ENCODE data around the gene GPR25.

The GPR25 gene

GRCh38 chr1:200901350-200901749 lies 28.6 kb downstream of the GPR25 start:
- H2BK5ac ChIP-seq (ENCODE audit: low read depth, low read length, poor library complexity, severe bottlenecking), result no peak overlapping the region
- H3K14ac ChIP-seq (ENCODE audit: low read length in 2 of 2), result no peak overlapping the region
- H2AK5ac ChIP-seq (ENCODE audit: low read length, severe bottlenecking), result no peak overlapping the region

DNA sequence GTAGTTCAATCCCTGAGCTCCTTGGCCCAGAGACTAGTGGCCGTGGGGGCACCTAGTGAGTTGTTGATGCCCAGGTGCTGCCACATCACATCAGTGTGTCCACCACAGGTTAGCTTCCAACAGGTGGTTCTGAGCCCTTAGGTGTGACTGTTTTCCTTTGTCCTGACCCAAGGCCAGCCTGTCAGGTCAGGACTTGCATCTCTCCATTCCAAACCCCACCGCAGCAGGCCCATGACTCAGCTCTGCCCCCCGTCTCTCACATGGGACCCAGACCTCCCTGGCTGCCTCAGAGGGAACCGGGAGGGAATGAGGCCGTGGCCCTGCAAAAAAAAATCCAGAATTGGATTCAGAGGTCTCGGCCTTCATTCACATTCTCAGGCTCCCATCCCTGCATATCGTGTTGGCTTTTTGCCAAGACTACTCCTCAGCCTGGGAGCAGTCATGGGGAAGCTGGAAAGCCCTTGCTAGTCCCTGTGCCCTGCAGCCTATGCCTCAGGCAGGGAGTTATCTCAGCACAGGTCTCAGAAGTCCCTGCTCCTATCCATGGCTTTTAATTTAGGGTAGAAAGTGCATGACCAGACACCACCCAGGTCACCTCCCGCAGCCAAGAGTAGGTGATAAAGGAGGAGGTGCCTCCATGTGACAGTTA lies 29.1 kb downstream of the GPR25 start:
- Histone ChIP-seq H3K9ac (ENCODE audit: low read length) (no peak overlapping the region), H4K91ac (ENCODE audit: low read length) (no peak overlapping the region), H2AFZ (ENCODE audit: low read depth, low read length) (no peak overlapping the region), H3K79me1 (replicated peaks; ENCODE audit: low read length, poor library complexity, severe bottlenecking) (peaks cover 34% of the 10 kb centered on the region), H3K4ac (ENCODE audit: low read depth in 1 of 2, low read length in 2 of 2) (no peak overlapping the region), H3K9me3 (ENCODE audit: control insufficient read depth, low read length) (no peaks in the 10 kb centered on the region), H3K23ac (ENCODE audit: low read length in 2 of 2) (no peak overlapping the region), H3K36me3 (ENCODE audit: control insufficient read depth in 1 of 2, insufficient read depth in 2 of 2, low read depth in 1 of 2, low read length in 2 of 2) (peaks cover 0 to 55% of the 10 kb centered on the region in 2 experiments), H3K14ac (ENCODE audit: low read length in 2 of 2) (no peak overlapping the region), H3K27me3 (ENCODE audit: control insufficient read depth in 1 of 2, insufficient read depth in 1 of 2, low read length in 2 of 2) (peaks cover 0 to 67% of the 10 kb centered on the region in 2 experiments), H3K4me3 (ENCODE audit: insufficient read depth in 1 of 2, low read depth in 1 of 2, low read length in 2 of 2) (no peak overlapping the region), H3K4me1 (ENCODE audit: control insufficient read depth, insufficient read depth, low read depth, low read length) (peaks cover 24% of the 10 kb centered on the region), H2BK120ac (ENCODE audit: low read depth, low read length) (no peak overlapping the region), H2BK12ac (ENCODE audit: low read length in 2 of 2) (no peak overlapping the region), H3K27ac (ENCODE audit: low read length, poor library complexity, severe bottlenecking) (no peak overlapping the region), H2BK15ac (ENCODE audit: low read depth, poor library complexity, severe bottlenecking) (no peak overlapping the region), H4K8ac (ENCODE audit: low read length) (no peak overlapping the region), H3K18ac (ENCODE audit: low read depth in 1 of 2, low read length in 2 of 2) (no peak overlapping the region), H2AK5ac (ENCODE audit: low read length, severe bottlenecking) (no peak overlapping the region), H3K4me2 (ENCODE audit: low read length, poor library complexity, severe bottlenecking) (no peak overlapping the region), H2BK5ac (ENCODE audit: low read depth, low read length, poor library complexity, severe bottlenecking) (no peak overlapping the region)
- 97% methylated on average over 8 of the region's 8 CpGs for WGBS
- DNase-seq, result no peak

More at GRCh38 chr1:200901350-200901749, 28.6 kb downstream of the GPR25 start:
- H3K4ac ChIP-seq (ENCODE audit: low read depth in 1 of 2, low read length in 2 of 2), result no peak overlapping the region
- no peak overlapping the region for H2BK120ac ChIP-seq (ENCODE audit: low read depth, low read length)
- no peak overlapping the region for H3K18ac ChIP-seq (ENCODE audit: low read depth in 1 of 2, low read length in 2 of 2)
- no peaks in the 10 kb centered on the region for H3K9me3 ChIP-seq (ENCODE audit: control insufficient read depth, low read length)
- H2BK15ac ChIP-seq (ENCODE audit: low read depth, poor library complexity, severe bottlenecking), result no peak overlapping the region
- H4K91ac ChIP-seq (ENCODE audit: low read length), result no peak overlapping the region
- no peak overlapping the region for H3K4me3 ChIP-seq (ENCODE audit: insufficient read depth in 1 of 2, low read depth in 1 of 2, low read length in 2 of 2)
- DNase-seq, result no peak
- no peak overlapping the region for H3K23ac ChIP-seq (ENCODE audit: low read length in 2 of 2)
- H3K4me2 ChIP-seq (ENCODE audit: low read length, poor library complexity, severe bottlenecking), result no peak overlapping the region
- H2BK12ac ChIP-seq (ENCODE audit: low read length in 2 of 2), result no peak overlapping the region
- H2AFZ ChIP-seq (ENCODE audit: low read depth, low read length), result no peak overlapping the region
- no peak overlapping the region for H4K8ac ChIP-seq (ENCODE audit: low read length)
- H3K79me1 ChIP-seq (replicated peaks; ENCODE audit: low read length, poor library complexity, severe bottlenecking), result peaks cover 34% of the 10 kb centered on the region
- H3K9ac ChIP-seq (ENCODE audit: low read length), result no peak overlapping the region
- H3K27me3 ChIP-seq (ENCODE audit: control insufficient read depth in 1 of 2, insufficient read depth in 1 of 2, low read length in 2 of 2), result peaks cover 0 to 71% of the 10 kb centered on the region in 2 experiments
- WGBS, result 97% methylated on average over 5 of the region's 5 CpGs
- peaks cover 0 to 55% of the 10 kb centered on the region in 2 experiments for H3K36me3 ChIP-seq (ENCODE audit: control insufficient read depth in 1 of 2, insufficient read depth in 2 of 2, low read depth in 1 of 2, low read length in 2 of 2)
- H3K27ac ChIP-seq (ENCODE audit: low read length, poor library complexity, severe bottlenecking), result no peak overlapping the region
- H3K4me1 ChIP-seq (ENCODE audit: control insufficient read depth, insufficient read depth, low read depth, low read length), result peaks cover 28% of the 10 kb centered on the region

- H3K9ac ChIP-seq (ENCODE audit: low read length), result no peak overlapping the region
- H2BK12ac ChIP-seq (ENCODE audit: low read length in 2 of 2), result no peak overlapping the region
- no peak overlapping the region for H2AK5ac ChIP-seq (ENCODE audit: low read length, severe bottlenecking)
- no peak overlapping the region for H3K4me2 ChIP-seq (ENCODE audit: low read length, poor library complexity, severe bottlenecking)
- no peak overlapping the region for H2AFZ ChIP-seq (ENCODE audit: low read depth, low read length)
- WGBS, result 94% methylated on average over 4 of the region's 5 CpGs
- H3K27me3 ChIP-seq (ENCODE audit: control insufficient read depth in 1 of 2, insufficient read depth in 1 of 2, low read length in 2 of 2), result peaks cover 0 to 49% of the 10 kb centered on the region in 2 experiments
- no peak overlapping the region for H2BK120ac ChIP-seq (ENCODE audit: low read depth, low read length)
- H2BK5ac ChIP-seq (ENCODE audit: low read depth, low read length, poor library complexity, severe bottlenecking), result no peak overlapping the region
- peaks cover 8% of the 10 kb centered on the region for H3K4me1 ChIP-seq (ENCODE audit: control insufficient read depth, insufficient read depth, low read depth, low read length)
- DNase-seq, result no peak
- peaks cover 0 to 64% of the 10 kb centered on the region in 2 experiments for H3K36me3 ChIP-seq (ENCODE audit: control insufficient read depth in 1 of 2, insufficient read depth in 2 of 2, low read depth in 1 of 2, low read length in 2 of 2)
- H3K14ac ChIP-seq (ENCODE audit: low read length in 2 of 2), result no peak overlapping the region
- no peak overlapping the region for H4K91ac ChIP-seq (ENCODE audit: low read length)
- no peaks in the 10 kb centered on the region for H3K9me3 ChIP-seq (ENCODE audit: control insufficient read depth, low read length)
- no peak overlapping the region for H3K23ac ChIP-seq (ENCODE audit: low read length in 2 of 2)
- H3K27ac ChIP-seq (ENCODE audit: low read length, poor library complexity, severe bottlenecking), result no peak overlapping the region
- peaks cover 24% of the 10 kb centered on the region for H3K79me1 ChIP-seq (replicated peaks; ENCODE audit: low read length, poor library complexity, severe bottlenecking)
- H4K8ac ChIP-seq (ENCODE audit: low read length), result no peak overlapping the region
- no peak overlapping the region for H3K18ac ChIP-seq (ENCODE audit: low read depth in 1 of 2, low read length in 2 of 2)
- H2BK15ac ChIP-seq (ENCODE audit: low read depth, poor library complexity, severe bottlenecking), result no peak overlapping the region
- no peak overlapping the region for H3K4ac ChIP-seq (ENCODE audit: low read depth in 1 of 2, low read length in 2 of 2)
- no peak overlapping the region for H3K4me3 ChIP-seq (ENCODE audit: insufficient read depth in 1 of 2, low read depth in 1 of 2, low read length in 2 of 2)
Observed at GRCh38 chr1:200903793-200904192, 31.0 kb downstream of the GPR25 start.

DNA sequence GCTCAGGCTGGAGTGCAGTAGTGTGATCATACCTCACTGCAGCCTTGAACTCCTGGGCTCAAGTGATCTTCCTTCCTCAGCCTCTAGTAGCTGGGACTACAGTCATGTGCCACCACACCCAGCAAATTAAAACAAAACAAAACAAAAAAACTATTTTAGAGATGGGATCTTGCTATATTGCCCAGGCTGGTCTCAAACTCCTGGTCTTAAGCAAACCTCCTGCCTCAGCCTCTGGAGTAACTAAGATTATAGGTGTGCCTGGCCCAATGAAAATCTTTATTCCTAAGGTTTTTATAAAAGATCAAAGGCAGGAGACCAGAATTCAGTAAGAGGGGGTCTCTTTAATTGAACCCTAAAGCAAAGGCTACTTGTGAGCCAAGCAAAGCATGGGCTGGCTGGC lies 32.0 kb downstream of the GPR25 start:
- Histone ChIP-seq H2AK5ac (ENCODE audit: low read length, severe bottlenecking) (no peak overlapping the region), H3K27ac (ENCODE audit: low read length, poor library complexity, severe bottlenecking) (no peak overlapping the region), H3K4ac (ENCODE audit: low read depth in 1 of 2, low read length in 2 of 2) (no peak overlapping the region), H3K4me1 (ENCODE audit: control insufficient read depth, insufficient read depth, low read depth, low read length) (peaks cover 6% of the 10 kb centered on the region), H2BK120ac (ENCODE audit: low read depth, low read length) (no peak overlapping the region), H2BK15ac (ENCODE audit: low read depth, poor library complexity, severe bottlenecking) (no peak overlapping the region), H2BK5ac (ENCODE audit: low read depth, low read length, poor library complexity, severe bottlenecking) (no peak overlapping the region), H3K4me3 (ENCODE audit: insufficient read depth in 1 of 2, low read depth in 1 of 2, low read length in 2 of 2) (no peak overlapping the region), H4K8ac (ENCODE audit: low read length) (no peak overlapping the region), H3K14ac (ENCODE audit: low read length in 2 of 2) (no peak overlapping the region), H3K79me1 (replicated peaks; ENCODE audit: low read length, poor library complexity, severe bottlenecking) (peaks cover 17% of the 10 kb centered on the region), H3K27me3 (ENCODE audit: control insufficient read depth in 1 of 2, insufficient read depth in 1 of 2, low read length in 2 of 2) (peaks cover 0 to 48% of the 10 kb centered on the region in 2 experiments), H3K9me3 (ENCODE audit: control insufficient read depth, low read length) (no peaks in the 10 kb centered on the region), H3K36me3 (ENCODE audit: control insufficient read depth in 1 of 2, insufficient read depth in 2 of 2, low read depth in 1 of 2, low read length in 2 of 2) (peaks cover 0 to 60% of the 10 kb centered on the region in 2 experiments), H3K9ac (ENCODE audit: low read length) (no peak overlapping the region), H4K91ac (ENCODE audit: low read length) (no peak overlapping the region), H3K23ac (ENCODE audit: low read length in 2 of 2) (no peak overlapping the region), H3K18ac (ENCODE audit: low read depth in 1 of 2, low read length in 2 of 2) (no peak overlapping the region), H2BK12ac (ENCODE audit: low read length in 2 of 2) (no peak overlapping the region), H3K4me2 (ENCODE audit: low read length, poor library complexity, severe bottlenecking) (no peak overlapping the region), H2AFZ (ENCODE audit: low read depth, low read length) (no peak overlapping the region)
- no peak for DNase-seq
